IPS-NIHi7 (cell line): ENCODE measurements around the gene PLGRKT.
"Not testable (repeated sequence)": the region's sequence is repeated elsewhere in the genome, so short reads cannot be mapped to it uniquely, and the experiment has no call there.

Experiments
- DNase-seq: peaks from one replicate; pipeline ENCODE4 v3.0.0; 2012; ENCODE audit warnings: mixed read lengths; ENCODE audit errors: extremely low spot score

PLGRKT gene

GRCh38 chr9:5437254-5438216 is at the start of gene PLGRKT:
PLGRKT (minus strand) TSS chr9:5437925; CDS start chr9:5431977, 5,948 bp downstream.
- DNase-seq: peak; percentile 91

GRCh38 chr9:5486988-5487387 is 49.3 kb upstream of the PLGRKT start:
- DNase-seq: no peak

GRCh38 chr9:5485378-5486085 is 47.8 kb upstream of the PLGRKT start:
- DNase-seq: no peak

GRCh38 chr9:5483306-5483705 is 45.6 kb upstream of the PLGRKT start:
- DNase-seq: no peak

- no peak for DNase-seq
Measured at GRCh38 chr9:5482194-5482593, 44.5 kb upstream of the PLGRKT start.

- DNase-seq: no peak
Measured at GRCh38 chr9:5481322-5482040, 43.8 kb upstream of the PLGRKT start.

GRCh38 chr9:5480919-5481318 is 43.2 kb upstream of the PLGRKT start:
- no peak for DNase-seq

- no peak for DNase-seq
Measured at GRCh38 chr9:5479994-5480694, 42.4 kb upstream of the PLGRKT start.

- no peak for DNase-seq
Measured at GRCh38 chr9:5478206-5478605, 40.5 kb upstream of the PLGRKT start.

- DNase-seq: not testable (repeated sequence)
Measured at GRCh38 chr9:5475611-5476010, 37.9 kb upstream of the PLGRKT start.

GRCh38 chr9:5470816-5471215 is 33.1 kb upstream of the PLGRKT start:
- DNase-seq: no peak

- DNase-seq: no peak
Measured at GRCh38 chr9:5470122-5470521, 32.4 kb upstream of the PLGRKT start.

GRCh38 chr9:5468850-5469249 is 31.1 kb upstream of the PLGRKT start:
- no peak for DNase-seq

GRCh38 chr9:5466766-5467165 is 29.0 kb upstream of the PLGRKT start:
- no peak for DNase-seq

- DNase-seq: no peak
Measured at GRCh38 chr9:5466005-5466404, 28.3 kb upstream of the PLGRKT start.

- DNase-seq: not testable (repeated sequence)
Measured at GRCh38 chr9:5464831-5465330, 27.2 kb upstream of the PLGRKT start.

- no peak for DNase-seq
Measured at GRCh38 chr9:5460157-5460556, 22.4 kb upstream of the PLGRKT start.

GRCh38 chr9:5459289-5459829 is 21.6 kb upstream of the PLGRKT start:
- DNase-seq: peak; percentile 29

- DNase-seq: no peak
Measured at GRCh38 chr9:5455181-5455580, 17.5 kb upstream of the PLGRKT start.

- DNase-seq: no peak
Measured at GRCh38 chr9:5453673-5454072, 15.9 kb upstream of the PLGRKT start.

GRCh38 chr9:5453004-5453403 is 15.3 kb upstream of the PLGRKT start:
- DNase-seq: no peak
